ENCODE data around the gene GPC6.
"Not testable (repeated sequence)": the region's sequence is repeated elsewhere in the genome, so short reads cannot be mapped to it uniquely, and the experiment has no call there.

Gene GPC6

DNA sequence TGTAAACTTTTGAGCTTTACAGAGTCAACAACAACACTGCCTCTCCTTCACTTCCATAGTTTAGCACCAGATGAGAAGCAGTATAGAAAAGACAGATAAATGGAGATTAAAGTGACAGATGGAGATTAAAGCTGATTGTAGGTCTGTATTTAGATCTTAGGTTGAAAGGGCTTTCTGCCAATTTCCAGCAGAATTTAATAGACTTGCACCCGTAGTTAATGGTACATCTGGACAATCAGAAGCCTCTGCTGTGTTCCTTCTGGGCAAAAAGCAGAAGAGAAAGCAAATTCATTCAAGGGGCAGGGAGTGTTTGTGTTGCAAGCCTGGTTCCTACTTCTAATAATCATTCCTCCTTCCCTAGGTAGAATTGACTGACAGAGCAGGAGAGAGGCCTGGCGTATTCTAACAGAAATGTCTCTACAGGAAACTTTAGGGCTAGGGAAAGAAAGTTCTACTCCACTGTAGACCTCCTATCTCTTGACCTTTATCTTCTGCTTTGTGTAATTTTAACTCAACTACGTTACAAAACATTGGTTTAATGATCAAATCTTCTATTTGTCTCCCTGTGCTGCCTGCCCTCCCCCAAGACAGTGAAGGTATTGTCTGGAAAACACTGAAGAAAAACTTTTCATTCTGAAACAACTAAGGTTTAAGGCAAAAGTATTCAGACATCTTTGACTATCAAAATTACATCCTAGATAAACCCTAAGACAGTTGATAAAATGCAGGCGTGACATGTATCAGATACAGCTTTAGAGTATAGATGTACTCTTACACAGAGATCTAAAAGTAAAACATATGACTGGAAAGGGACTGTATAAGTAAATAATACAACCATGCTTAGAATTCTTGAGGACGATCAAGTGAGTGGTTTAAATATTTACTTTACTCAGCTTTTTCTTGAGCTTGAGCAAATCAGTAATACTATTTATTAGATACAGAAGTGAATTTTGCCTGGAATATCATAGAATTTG is 44.4 kb downstream of the GPC6 start:
- DNase-seq: peak; percentile 28

DNA sequence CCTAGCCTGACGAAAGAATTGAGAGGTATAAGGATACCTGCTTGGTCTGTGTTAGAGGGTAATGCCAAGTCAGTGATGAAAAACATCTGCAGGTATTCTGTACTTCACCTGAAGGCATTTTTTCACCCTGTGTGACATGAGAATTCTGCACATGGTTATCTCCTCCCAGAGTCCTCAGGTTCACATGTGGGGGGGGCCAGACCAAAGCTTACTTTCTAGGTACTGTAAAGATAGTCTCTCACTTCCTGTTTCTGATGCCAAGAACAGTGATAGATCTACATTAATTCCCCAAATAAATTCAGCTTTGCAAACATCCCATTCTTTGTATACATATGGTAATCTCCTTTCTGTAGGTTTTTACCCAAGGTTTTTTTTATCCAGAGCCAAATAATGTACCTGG is 53.4 kb downstream of the GPC6 start:
- DNase-seq: no peak

DNA sequence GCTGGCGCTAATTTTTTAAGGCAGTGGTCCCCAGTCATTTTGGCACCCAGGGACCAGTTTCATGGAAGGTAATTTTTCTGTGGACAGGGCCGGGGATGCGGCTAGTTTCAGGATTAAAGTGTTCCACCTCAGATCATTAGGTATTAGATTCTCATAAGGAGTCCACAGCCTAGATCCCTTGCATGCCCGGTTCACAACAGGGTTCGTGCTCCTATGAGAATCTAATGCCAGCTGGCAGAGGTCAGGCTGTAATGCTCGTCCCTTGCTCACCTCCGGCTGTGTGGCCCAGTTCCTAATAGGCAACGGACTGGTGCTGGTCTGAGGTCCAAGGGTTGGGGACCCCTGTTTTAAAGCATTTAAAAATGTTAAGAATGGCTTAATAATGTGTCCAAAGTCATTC is 54.1 kb downstream of the GPC6 start:
- no peak for DNase-seq

DNA sequence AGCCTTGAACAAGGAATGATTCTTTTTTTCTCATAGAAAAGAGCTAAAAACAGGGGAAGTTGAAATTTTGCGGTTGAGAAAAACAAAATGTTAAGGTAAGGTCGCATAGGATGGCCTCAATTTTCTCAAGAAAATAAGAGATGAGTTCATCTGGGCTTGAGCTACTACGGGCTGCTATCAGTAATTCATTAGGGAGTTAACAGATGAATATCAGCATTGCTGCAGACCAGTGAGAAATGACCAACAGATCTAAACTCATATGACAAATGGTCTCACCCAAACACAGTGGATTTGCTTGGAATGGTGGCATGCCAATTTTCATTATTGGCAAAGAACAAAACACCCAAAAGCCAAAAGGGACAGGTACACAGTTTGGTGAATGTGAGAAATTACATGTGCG is 56.6 kb downstream of the GPC6 start:
- no peak for DNase-seq

GRCh38 chr13:93284064-93284463 is 57.5 kb downstream of the GPC6 start:
- no peak for DNase-seq

GRCh38 chr13:93286047-93286446 is 59.4 kb downstream of the GPC6 start:
- DNase-seq: no peak

DNA sequence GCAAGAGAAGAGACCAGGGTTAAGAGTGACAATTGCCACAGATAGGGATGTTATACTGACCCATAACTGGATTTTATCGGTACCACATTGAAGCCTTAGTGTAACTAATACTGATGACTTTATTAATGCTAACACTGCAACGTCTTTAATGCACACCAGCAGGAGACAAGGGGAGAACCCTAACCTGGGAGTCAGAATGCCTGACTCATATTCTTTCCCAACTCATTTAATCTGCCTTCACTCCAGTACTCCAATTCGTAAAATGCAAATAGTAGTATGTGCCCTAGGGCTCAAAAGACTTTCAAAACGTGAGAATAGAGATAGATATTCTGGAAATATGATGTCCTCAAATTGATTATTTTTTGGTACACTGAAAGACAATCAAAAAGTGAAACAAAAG is 62.4 kb downstream of the GPC6 start:
- no peak for DNase-seq

DNA sequence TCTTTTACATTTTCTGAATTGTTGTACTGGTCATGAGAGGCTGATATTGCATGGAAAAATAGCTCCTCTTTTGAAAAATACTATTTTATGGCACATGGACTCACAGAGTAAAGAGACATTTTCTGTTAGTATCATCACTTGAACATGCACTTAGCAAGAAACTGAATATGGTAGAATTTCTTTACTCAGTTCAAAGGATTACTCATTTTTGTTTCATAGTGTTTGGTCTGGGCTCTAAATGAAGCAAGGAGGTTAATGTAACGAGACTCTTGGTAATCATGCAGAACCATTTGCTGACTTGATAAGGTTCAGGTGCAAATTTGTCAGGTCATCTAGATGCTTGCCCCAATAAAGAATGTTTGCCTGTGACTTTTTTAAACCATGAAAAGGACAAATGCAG is 63.2 kb downstream of the GPC6 start:
- no peak for DNase-seq

GRCh38 chr13:93290503-93290902 is 63.9 kb downstream of the GPC6 start:
- DNase-seq: no peak

DNA sequence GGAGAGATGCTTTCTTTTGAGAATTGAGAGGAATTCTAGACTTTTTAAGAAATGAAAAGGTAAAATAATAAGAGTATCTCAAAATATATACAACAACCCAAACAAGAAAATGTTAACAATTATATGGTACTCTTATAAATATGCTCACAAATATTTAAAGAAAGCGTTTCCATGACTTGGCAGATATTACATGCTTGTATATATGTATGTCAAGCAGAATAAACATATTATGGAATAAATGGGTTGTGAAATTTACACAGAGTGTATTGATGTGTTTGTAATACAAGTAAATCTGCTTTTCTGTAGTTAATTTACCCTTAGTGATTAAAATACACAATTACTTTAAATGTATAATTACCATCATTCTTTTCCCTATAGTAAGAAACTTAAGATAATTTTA is 65.8 kb downstream of the GPC6 start:
- DNase-seq: no peak

GRCh38 chr13:93293710-93294109 is 67.1 kb downstream of the GPC6 start:
- no peak for DNase-seq

- DNase-seq: no peak
Observed at GRCh38 chr13:93296584-93296983, 70.0 kb downstream of the GPC6 start.

- no peak for DNase-seq
Observed at GRCh38 chr13:93298713-93299112, 72.1 kb downstream of the GPC6 start.

- no peak for DNase-seq
Observed at GRCh38 chr13:93304134-93304533, 77.5 kb downstream of the GPC6 start.

- peak; percentile 5 for DNase-seq
Observed at GRCh38 chr13:93304868-93305613, 78.4 kb downstream of the GPC6 start.

DNA sequence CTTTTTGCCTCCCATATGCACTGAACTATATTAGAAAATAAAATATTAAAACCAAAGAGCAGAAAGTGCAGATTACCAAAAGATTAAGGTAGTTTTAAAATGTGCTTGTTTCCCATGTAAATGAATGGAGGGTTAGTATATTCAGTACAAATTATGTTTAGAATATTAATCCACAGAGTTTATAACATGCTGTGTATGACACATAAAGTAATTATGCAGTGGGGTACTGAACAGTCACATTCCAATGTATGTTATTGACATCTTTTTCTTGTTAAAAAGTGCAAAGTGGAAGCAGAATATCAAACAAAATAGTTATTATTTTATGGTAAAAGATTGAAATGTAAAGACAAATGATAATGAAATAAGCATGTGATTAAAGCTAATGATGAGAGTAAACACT is 79.3 kb downstream of the GPC6 start:
- no peak for DNase-seq

- no peak for DNase-seq
Observed at GRCh38 chr13:93307136-93307535, 80.5 kb downstream of the GPC6 start.

GRCh38 chr13:93307651-93308050 is 81.0 kb downstream of the GPC6 start:
- DNase-seq: no peak

- DNase-seq: no peak
Observed at GRCh38 chr13:93309886-93310523, 83.4 kb downstream of the GPC6 start.

DNA sequence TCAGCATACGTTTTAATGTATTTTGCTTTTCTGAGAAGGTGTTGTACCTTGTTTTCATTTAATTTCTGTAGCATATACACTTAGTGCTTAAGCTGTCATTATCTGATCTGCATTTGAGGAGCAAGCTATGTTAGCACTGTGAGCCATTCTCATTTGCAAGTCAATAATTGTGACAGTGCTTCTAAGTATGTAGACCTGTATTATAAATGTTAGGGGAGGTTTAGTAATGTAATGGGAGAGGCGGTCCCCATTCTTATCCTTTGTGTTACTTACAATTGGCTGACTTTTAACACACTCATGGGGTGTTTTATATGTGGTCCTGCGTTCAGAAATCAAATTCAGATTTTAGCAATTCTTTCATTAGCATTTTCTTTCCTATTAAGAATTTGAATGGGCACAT is 90.2 kb downstream of the GPC6 start:
- no peak for DNase-seq

DNA sequence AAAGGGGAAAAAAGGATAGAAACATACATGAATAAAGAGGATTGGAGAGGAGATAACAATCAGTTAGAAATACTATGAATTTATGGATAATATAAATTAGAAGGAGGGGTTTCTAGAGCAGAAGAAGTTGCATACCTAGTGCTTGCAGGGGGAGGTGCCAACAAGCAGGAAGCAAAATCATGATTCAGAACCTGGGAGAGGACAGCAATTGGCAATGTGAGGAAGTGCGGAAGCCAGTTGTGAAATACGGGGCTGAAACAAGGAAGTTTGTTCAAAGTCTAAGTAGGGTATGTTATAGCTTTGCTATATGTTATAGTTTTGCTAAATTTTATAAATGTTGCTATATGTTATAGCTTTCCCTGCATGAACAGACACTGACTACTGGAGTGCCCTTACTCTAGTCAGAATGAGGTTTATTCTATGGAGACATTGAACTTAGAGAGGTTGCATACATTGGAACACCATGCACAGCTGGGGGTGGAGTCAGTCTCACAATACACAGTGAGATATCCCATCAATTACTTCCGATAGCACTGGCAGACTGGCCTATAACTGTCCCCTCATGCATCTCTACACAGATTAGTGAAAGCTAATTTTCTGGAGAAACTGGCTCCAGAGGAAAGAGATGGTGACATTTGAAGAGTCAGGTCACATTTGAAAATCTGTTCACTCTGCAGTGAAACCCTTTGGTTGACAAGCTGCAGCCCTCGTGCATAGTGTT is 92.1 kb downstream of the GPC6 start:
- no peak for DNase-seq

- no peak for DNase-seq
Observed at GRCh38 chr13:93320942-93321341, 94.3 kb downstream of the GPC6 start.

DNA sequence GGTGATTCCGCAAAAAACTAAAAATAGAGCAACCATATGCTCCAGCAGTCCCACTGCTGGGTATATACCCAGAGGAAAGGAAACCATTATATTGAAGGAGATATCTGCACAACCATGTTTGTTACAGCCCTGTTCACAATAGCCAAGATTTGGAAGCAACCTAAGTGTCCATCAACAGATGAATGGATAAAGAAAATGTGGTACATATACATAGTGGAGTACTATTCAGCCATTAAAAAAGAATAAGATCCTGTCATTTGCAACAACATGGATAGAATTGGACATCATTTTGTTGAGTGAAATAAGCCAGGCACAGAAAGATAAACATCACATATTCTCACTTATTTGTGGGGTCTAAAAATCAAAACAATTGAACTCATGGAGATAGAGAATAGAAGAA is 97.3 kb downstream of the GPC6 start:
- not testable (repeated sequence) for DNase-seq
